Ammon's horn (tissue), 1 donor: ENCODE measurements around the gene DSCAM.
"Not testable (repeated sequence)": the region's sequence is repeated elsewhere in the genome, so short reads cannot be mapped to it uniquely, and the experiment has no call there.

Experiments used
- DNase-seq: peaks from one replicate; pipeline ENCODE4 v3.0.0-alpha.2; 2016; ENCODE audit warnings: low spot score

The DSCAM gene

DNA sequence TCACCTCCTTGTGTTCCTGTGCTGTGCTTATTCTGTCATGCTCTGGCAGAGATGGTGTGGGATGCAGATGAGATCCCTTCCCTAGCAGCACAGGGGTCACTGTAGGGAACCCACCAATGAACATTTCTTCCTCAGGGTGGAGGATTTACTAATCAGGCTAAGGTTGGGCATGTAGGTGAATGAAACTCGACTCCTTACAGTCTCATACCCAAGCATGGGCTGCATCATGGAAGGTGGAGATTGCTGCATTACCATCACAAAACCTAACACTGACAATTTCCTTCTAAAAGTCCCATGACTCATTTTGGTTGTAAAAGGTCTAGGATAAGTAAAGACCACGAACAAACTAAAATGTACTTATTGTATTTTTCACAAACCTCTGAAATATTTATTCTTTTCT lies 399.9 kb downstream of the DSCAM start:
- no peak for DNase-seq

DNA sequence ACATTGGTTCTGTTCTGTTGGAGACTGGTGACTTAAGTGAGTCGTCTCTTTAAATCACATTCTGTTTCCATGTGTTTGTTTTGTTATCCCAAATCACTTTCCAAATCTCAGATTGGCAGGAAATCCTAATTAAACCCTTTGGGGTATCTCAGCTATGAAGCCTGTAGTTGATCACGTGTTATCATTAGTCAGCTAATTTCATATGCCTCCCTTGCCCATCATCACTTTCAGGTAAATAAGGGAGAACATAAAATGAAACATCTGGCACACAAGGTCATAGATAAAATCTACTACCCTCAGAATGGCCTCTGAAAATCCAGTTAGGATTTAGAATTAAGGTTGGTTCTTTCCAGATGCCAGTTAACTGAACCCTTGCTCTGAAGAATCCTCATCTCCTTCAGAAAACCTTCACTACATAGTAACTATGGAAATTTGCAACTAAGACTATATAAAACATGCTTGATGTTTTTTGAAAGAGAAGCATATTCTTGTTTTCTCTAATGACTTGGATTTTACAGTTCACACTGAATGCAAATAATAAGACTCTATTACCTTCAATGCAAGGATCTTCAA lies 401.5 kb downstream of the DSCAM start:
- DNase-seq = no peak

DNA sequence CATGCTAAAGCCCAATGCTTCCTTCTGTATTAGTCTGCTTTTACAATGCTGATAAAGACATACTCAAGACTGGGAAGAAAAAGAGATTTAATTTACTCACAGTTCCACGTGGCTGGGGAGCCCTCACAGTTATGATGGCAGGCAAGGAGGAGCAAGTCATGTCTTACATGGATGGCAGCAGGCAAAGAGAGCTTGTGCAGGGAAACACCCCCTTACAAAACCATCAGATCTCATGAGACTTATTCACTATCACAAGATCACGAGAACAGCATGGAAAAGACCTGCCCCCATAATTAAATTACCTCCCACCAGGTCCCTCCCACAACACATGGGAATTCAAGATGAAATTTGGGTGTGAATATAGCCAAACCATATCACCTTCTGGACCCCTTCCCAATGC lies 407.4 kb downstream of the DSCAM start:
- not testable (repeated sequence) for DNase-seq

GRCh38 chr21:40438616-40439015 lies 408.3 kb downstream of the DSCAM start:
- DNase-seq = no peak

GRCh38 chr21:40436261-40436660 lies 410.7 kb downstream of the DSCAM start:
- no peak for DNase-seq

DNA sequence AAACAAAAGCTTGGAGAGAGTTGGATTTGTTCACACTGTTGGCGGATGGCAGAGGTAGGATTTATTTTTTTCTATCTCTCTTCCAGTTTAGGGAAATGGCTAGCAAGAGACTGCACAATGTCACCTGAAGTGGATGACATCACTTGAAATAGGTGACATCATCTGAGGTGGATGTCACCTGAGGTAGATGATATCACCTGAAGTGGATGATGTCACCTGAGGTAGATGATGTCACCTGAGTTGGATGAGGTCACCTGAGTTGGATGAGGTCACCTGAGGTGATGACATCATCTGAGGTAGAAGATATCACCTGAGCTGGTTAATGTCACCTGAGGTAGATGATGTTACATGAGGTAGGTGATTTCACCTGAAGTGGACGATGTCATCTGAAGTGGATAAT lies 413.4 kb downstream of the DSCAM start:
- DNase-seq = no peak

DNA sequence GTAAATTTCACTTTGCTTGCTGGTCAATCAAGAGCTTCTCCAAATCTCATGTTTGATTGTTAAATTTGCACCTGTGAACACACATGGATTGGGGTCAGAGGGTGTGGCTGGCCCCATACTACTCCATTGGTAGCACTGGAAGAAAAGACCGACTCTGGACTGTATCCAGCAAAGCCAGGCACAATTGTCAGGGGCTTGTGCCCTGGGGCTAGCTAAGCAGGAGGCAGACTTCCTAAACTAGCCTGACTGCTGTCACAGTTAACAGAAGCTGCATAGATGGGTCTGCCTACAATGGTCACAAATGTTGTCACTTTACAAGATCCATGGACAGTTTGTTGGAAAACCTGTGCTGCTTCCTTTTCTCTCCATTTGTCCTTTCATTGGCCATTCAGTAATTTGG lies 421.0 kb downstream of the DSCAM start:
- DNase-seq = no peak

DNA sequence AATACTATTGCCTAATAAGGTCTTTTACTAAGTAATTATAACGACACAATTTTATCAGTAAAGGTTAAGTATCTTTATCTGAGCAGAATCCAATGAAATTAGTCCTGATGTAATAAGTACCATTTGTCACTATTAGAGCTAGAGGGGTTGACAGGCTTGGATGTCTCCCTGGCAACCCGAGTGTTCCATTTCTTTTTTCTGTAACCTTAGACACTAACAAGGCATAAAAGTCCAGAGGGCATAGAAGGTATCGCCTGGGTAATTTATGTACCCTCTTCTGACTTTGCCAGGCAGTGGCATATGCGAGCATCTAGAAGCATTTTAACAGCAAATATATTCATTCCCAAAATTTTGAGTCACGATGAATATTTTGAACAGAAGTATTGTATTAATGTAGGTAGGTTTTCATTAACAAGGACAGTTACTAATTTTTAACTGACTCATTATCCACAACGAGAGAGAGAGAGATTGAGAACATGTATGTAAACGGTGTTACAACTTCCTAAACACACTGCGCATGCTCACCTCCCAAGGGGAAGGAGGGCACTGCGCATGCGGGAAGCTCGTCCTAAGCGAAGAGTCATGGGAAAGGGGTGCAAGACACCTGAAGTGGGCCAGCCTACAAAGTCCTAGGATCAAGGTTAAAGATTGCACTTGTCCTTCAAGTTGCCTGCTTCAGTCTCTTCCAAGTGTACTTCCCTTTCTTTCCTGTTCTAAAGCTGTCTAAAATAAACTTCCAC lies 423.9 kb downstream of the DSCAM start:
- DNase-seq = no peak

GRCh38 chr21:40421121-40421520 lies 425.8 kb downstream of the DSCAM start:
- no peak for DNase-seq

DNA sequence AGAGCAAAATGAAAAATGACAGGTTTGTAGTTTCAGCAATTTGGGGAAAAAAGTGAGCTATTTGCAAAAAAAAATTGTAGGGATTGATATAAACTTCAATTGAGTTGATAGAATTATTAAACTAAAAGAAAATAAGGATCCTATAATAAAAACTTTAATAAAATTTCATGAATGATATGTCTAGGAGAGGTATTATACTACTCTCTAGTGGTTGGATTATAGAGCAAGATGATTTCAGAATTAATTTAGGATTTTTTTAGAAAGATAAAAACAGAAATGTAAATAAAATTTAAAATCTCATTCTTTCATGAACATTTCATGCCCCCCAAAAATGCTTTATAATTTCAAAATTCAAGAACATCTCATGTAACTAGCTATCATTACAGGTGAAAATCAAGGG lies 430.4 kb downstream of the DSCAM start:
- no peak for DNase-seq

- no peak for DNase-seq
These were observed 438.4 kb downstream of the DSCAM start for GRCh38 chr21:40408561-40408960.

- no peak for DNase-seq
These were observed 442.6 kb downstream of the DSCAM start for GRCh38 chr21:40404396-40404800.

GRCh38 chr21:40402884-40403582 lies 443.9 kb downstream of the DSCAM start:
- DNase-seq = no peak

- DNase-seq = no peak
These were observed 451.2 kb downstream of the DSCAM start for GRCh38 chr21:40395732-40396131.

- DNase-seq = no peak
These were observed 453.9 kb downstream of the DSCAM start for GRCh38 chr21:40393066-40393465.

DNA sequence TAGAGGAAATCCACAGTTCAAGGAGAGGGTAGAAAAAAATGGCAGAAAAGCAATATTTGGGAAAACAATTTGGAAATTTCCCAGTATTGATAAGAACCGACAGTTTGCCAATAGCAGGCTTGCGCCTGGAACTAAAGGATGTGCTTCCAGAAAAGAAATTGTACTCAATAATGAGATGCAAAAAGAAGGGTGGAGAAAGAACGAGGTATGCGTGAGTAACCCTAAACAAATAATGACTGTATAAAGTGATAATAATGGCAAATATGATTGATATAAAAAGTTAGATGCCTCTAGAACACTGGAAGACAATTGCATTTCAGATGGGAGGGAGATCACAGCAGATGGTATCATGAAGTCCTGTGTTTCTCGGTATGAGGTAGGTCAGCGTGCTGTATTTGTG lies 458.9 kb downstream of the DSCAM start:
- no peak for DNase-seq

DNA sequence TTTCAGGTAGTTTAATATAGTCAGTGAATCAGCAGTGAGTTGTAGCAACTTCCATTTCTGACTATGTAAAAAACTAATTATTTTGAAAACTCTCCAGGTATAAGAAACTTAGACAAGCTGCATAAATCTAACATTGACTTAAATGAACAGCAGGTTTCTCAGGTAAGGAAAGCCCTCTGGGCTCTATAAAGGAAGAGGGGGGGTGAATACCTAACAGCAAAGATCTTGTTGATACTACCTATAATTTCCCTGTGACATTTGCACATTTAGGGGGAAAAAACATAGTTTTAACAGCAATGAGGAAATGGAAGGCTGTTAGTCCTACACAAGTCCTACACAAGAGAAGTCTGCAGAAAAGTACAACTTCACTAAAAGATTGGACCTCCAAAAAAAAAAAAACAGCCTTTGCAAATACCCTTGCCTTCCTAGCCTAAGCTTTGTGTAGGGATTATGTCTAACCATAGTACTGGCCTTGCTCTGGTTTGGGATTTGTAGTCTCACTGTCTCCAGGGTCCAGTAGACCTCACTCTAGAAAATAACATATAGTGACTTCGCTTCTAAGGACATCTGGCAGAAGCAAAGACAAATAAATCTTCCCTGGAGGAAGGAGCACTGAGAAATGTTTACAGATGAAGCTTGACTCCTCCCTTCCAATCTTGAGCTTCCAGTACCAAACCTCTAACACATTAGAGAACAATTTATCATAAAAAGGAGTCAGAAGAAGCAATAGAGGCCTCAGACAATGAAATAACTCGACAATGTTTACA lies 459.8 kb downstream of the DSCAM start:
- DNase-seq = no peak

- peak; percentile 62 for DNase-seq
These were observed 460.6 kb downstream of the DSCAM start for GRCh38 chr21:40386294-40386911.

DNA sequence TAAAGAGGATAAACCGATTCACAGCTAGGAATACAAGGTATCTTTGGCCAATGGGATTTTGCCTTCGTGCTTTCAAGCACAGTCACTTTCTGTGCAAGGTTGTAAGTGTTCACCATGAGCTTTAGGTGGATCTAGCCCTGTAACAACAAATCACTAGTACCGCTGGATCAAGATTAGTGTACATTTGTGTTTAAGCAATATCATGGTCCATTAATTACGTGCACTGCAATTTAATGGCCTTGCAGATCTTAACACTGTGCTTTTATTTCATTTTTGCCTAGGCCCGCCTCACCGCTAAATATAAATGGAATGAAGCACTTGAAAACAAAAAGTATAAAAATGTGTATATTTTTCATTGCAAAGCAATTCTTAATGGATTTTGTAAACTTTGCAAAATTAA lies 461.1 kb downstream of the DSCAM start:
- DNase-seq = no peak

DNA sequence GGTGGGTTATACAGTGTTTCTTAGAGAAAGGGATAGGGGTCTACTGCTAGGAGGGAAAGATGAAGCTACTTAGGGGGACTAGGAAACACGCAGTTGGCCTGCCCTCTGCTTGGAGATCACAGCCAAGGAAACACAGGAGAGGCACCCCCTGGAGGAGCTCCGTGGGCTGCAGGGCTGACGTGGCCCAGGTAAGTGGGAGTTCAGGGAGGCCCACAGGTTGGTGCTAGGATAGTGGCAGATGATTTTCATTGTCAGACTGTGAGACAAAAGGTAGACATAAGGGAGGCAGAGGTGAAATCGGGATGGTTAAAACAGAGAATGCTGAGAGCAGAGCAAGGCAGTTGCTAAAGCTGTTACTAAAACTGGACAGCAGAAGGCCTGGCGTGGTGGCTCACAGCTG lies 463.0 kb downstream of the DSCAM start:
- no peak for DNase-seq

DNA sequence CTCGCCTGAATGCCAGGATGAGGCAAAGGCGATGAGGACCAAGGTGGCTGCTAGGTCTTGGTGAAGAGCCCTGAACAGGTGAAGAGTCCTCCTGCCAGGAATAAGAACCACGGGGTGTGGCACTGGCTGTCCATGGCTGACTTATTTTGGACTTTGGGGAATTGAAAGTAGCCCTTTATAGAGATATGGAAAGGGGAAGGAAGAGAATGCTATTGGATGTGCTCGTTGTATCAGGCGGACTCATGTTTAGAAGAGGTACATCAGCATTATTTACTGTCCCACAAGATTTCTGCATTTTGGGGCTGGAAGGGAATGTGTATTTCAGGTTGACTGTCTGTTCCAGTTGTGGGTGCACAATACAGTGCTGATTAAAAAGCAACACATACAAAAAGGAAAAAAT lies 465.8 kb downstream of the DSCAM start:
- peak; percentile 24 for DNase-seq
